NCI-H128 (cell line): ENCODE data around the gene CTIF.

Source experiments
- DNase-seq: peaks from one replicate; lab custom pipeline; 2025; ENCODE audit not compliant: unreplicated experiment; lab: John Stamatoyannopoulos, UW

Gene CTIF

GRCh38 chr18:48872234-48873145, 333.7 kb downstream of the CTIF start:
- DNase-seq: no peak

- no peak for DNase-seq
These were observed 335.4 kb downstream of the CTIF start for GRCh38 chr18:48874233-48874632.

DNA sequence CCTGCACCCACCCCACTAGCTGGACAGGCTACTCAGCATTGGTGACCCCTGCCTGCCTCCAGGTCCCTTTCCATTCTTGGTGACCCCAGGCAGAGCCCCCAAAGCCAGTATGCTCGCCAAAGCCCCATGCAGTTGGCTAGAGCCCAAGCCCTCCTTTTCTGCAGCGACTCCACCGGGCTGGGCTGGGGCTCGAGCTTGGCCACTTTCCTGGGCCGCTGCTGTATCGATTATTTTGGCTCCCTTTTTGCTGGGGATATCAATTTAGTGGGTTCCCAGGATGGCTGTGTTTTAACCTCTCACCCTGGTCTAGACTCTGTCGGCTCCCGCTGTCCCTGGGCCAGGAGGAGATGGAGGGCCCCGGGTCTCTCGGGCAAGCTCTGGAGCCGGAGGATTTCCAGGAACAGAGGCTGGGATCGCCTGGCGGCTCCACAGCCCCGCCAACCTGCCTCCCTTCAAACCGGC, 335.9 kb downstream of the CTIF start:
- no peak for DNase-seq

GRCh38 chr18:48875314-48875941, 336.6 kb downstream of the CTIF start:
- DNase-seq: no peak

DNA sequence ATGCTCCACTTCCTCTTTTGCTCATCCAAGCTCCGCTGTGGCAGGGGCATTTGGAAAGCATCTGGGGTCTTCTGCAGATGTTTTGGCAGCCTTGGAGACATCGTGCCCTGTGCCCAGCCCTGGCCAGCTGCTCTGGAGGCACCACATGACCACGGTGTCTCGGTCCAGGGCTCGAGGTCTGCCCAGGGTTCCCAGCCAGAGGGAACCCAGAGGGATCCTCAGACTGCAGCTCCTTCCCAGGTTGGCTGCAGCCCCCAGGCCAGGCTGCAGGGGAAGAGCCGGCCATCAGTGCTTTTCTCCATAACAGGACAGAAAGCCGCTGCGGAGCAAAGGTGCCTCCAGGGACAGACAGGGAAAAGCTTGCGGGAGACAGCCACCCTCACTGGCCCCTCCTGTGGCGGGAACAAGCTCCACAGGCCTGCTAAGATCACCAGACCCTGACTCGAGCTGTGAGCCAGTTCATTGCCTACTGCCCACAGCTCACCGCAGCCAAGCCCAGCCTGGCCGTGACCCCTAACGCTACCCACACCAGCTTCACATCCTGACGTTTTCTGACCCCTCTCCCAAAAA, 337.2 kb downstream of the CTIF start:
- no peak for DNase-seq

DNA sequence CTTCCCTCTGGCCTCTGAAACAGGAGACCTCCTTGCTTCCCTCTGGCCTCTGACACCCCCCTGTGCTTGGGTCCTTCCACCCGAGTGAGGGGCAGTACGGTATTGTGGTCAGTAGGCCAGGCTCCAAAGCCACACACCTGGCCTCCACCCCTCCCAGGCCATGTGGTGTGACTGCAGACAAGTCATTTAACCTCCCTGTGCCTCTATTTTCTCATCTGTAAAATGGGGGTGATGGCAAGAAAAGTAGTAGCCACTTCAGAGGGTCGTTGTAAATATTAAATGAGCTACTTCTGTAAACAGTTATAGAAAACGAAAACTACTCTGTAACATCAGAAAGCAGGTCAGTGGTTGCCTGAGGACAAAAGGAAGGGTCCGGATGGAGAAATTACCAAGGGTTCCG, 337.8 kb downstream of the CTIF start:
- no peak for DNase-seq

DNA sequence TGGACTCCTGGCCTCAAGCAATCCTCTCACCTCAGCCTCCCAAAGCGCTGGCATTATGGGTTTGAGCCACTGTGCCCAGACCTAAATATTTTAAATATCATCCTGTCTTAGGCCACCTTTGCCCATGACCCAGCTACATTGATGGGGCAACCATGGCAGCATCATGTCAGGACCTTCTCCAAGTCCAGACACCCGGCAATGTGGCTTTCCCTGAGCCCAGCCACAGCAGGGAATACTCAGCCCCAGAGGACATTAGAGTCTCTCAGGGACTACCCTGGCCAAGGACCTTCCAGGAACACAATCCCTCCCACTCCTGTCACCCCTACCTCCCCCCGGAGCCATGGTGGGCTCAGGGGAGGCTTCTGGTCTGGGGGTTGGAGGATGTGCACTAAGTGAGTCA, 339.1 kb downstream of the CTIF start:
- no peak for DNase-seq

DNA sequence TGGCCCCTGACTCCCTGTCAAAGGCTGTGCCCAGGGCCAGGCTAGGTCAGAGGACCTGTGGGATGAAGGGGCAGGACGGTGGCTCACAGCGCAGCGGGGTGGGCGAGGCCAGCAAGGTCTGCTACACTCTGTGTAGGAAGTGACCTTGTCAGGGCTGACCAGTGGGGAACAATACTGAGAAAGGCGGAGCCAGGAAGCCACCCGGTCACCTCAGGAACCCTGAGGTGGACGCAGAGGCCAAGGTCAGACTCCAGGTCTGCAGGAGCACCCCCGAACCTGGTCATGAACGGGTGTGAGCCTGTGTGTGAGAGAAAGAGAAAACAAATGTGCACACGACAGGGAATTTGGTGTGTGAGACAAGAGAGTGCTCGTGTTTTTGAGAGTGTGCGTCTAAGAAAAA, 339.6 kb downstream of the CTIF start:
- DNase-seq: no peak

DNA sequence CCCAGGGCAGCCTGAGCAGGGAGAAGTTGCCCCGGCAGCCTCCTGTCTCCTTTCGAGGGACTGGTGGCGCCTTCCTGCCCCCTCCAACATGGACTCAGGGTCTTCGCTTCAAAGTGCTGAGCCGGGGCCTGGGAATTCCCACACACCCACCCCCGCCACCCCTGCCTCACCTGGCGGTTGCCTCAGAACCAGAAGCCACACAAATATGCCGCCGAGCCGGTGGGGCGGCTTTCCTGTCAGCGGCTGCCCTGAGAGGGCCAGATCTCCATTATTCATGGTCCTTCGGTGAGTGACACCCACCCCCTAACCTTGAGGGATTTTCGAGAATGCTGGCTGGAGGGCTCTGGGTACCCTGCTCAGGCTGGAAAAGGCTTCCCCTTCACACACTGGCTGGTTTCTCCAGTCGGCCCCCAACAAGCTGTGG, 340.2 kb downstream of the CTIF start:
- DNase-seq: no peak

GRCh38 chr18:48880931-48881330, 342.1 kb downstream of the CTIF start:
- DNase-seq: no peak

- DNase-seq: no peak
These were observed 343.5 kb downstream of the CTIF start for GRCh38 chr18:48882379-48882778.

DNA sequence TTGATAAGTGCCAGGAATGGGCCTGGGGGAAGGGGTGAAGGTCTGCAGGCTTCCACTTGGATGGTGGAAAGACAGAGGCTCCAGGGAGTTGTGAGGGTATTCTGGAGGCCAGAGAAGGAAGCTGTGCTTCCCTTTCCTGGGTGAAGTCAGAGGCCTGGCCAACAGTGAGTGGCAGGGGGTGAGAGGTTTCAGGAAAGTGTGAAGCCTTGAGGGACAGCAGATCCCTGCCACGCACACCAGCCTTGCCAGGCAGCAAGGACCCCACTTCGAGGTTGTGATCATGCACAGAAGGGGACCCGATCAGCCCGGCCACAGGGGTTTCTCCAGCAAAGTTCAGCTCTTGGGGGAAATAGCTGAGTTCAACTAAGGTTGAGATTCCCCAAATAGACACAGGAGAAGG, 345.5 kb downstream of the CTIF start:
- no peak for DNase-seq

DNA sequence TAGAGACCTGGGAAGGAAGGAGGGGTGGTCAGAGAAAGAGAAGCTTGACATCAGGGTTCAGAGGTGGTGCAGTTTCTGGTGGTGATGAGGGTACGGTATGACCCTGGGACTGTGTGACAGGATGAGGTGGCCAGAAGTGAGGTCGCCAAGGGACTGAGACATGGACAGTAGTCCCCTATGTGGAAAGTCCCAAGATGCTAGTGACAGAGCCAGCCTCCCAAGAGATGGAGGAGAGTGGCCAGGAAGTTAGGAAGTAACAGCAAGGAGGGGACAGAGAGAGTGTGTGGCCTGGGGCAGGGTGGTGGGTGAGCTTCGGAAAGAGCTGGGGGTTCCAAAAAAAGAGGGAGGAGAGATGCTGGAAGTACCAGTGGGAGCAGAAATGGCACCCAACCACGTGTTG, 345.9 kb downstream of the CTIF start:
- no peak for DNase-seq

DNA sequence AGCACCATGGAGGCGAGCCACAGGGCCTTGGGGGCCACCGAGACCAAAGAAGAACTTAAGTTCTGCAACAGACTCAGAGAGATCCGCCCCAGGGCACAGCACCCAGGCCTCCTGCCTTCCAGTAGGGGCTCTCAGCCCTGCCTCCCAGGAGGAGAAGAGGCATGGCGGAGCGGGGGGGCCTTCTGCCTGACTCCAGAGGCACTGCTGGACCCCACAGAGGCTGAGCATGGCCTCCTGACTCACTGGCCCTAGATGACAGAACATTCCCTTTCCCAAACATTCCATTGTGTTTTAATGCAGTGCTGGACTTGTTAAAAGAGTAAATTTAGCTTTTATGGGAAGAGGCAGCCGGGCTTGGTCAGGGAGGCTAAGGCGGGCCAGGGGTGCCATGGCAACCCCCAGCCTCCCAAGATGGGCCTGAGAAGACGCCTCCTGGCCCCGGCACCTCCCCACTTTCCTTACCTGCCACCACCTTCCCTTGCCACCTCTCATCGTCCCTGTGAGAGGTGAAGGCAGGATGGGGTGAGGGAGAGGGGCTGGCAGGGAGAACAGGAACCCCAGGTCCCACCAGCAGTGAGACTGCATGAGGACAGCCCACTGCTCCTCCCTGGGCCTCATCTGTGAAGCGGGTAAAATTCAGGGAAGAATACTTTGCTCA, 346.6 kb downstream of the CTIF start:
- no peak for DNase-seq

DNA sequence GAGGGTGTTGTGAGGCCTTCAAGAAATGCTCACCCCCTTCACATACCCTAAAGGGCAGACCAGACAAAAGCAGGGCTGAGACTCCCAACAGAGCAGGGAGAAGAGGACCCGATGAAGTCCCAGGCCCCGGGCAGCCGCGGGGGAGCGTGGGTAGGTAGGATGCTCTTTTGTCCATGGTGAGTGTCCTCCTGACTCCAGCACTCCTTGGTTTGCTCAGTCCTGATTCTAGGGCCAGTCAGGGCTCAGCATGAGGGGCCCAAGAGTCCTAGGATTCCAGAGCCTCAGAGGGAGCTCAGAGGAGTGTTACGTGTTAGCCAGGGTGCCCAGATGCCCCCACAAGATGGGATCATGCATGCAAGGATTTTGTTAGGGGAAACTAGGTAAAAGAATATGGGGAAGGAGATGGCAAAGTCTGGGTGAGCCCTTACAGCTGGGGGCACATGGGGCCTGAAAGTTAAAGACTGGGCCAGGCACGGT, 347.1 kb downstream of the CTIF start:
- no peak for DNase-seq

GRCh38 chr18:48886520-48887293, 347.9 kb downstream of the CTIF start:
- no peak for DNase-seq

- DNase-seq: no peak
These were observed 348.6 kb downstream of the CTIF start for GRCh38 chr18:48887294-48887904.

- no peak for DNase-seq
These were observed 349.3 kb downstream of the CTIF start for GRCh38 chr18:48887905-48888772.

DNA sequence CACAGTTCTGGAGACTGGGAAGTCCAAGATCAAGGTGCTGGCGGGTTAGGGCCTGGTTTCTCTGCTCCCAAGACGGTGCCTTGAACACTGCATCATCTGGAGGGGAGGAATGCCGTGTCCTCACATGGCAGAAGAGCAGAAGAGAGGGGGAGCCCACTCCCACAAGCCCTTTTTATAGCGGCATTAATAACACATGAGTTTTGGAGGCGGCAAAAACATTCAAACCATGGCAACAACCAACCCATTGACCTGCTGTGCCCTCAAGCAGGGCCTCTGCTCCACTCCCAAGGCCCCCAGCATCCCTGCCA, 349.9 kb downstream of the CTIF start:
- DNase-seq: no peak
